Suprapubic skin (tissue), 4 donors: ENCODE data around the gene CELSR1.
"Not testable (repeated sequence)": the region's sequence is repeated elsewhere in the genome, so short reads cannot be mapped to it uniquely, and the experiment has no call there.

ENCODE experiments used
- CTCF ChIP-seq, 2 donors: fragments of 200-600 bp in 1 of 2; fragments of 450-650 bp in 1 of 2; sonication (generic) in 1 of 2; IDR thresholded peaks; one replicate each; pipeline ENCODE4 v1.5.1; 2016 to 2019; ENCODE audit warnings: antibody characterized with exemption in 2 of 2, mild to moderate bottlenecking in 1 of 2, moderate library complexity in 1 of 2
- POLR2A ChIP-seq, 2 donors: fragments of 450-650 bp; IDR thresholded peaks; one replicate each; pipeline ENCODE4 v1.6.1; 2017; ENCODE audit warnings: antibody characterized with exemption in 2 of 2, mild to moderate bottlenecking in 2 of 2, moderate library complexity in 2 of 2
- POLR2AphosphoS5 ChIP-seq, 3 donors: sonication (generic); formaldehyde crosslinking; IDR thresholded peaks; one replicate each; pipeline ENCODE4 v1.6.1; 2017; ENCODE audit warnings: antibody characterized with exemption in 3 of 3

- not testable (repeated sequence) for TF ChIP-seq CTCF, POLR2A, POLR2AphosphoS5 (IDR thresholded peaks at IDR 0.05)
Measured at GRCh38 chr22:46516112-46516487, 21.3 kb downstream of the CELSR1 start.
